Nephron progenitor cell (in vitro differentiated cells): ENCODE results near the gene MGAT3.

Experiments used
- DNase-seq: peaks from one replicate; pipeline ENCODE4 v3.0.0; 2021
- H3K27ac Mint-ChIP-seq: 2 replicates; pipeline ENCODE4 v1.8.0; 2021; ENCODE audit warnings: mild to moderate bottlenecking, moderate library complexity, mixed read lengths
- H3K27me3 Mint-ChIP-seq: 2 replicates; pipeline ENCODE4 v1.8.0; 2021; ENCODE audit warnings: mild to moderate bottlenecking, low read depth, mixed read lengths; ENCODE audit not compliant: poor library complexity
- H3K36me3 Mint-ChIP-seq: 2 replicates; pipeline ENCODE4 v1.8.0; 2021; ENCODE audit warnings: low read depth, mixed read lengths
- H3K4me1 Mint-ChIP-seq: 2 replicates; pipeline ENCODE4 v1.8.0; 2021; ENCODE audit warnings: mixed read lengths
- H3K4me3 Mint-ChIP-seq: 2 replicates; pipeline ENCODE4 v1.8.0; 2021; ENCODE audit warnings: mild to moderate bottlenecking, moderate library complexity, mixed read lengths
- H3K9me3 Mint-ChIP-seq: 2 replicates; pipeline ENCODE4 v1.8.0; 2021; ENCODE audit warnings: mild to moderate bottlenecking, moderate library complexity, mixed read lengths
- CTCF ChIP-seq: fragments of 200-600 bp; sonication (generic); IDR thresholded peaks from 2 replicates; pipeline ENCODE4 v1.5.0; 2021; ENCODE audit warnings: antibody characterized with exemption

Gene MGAT3

GRCh38 chr22:39463931-39464390 is 7.1 kb downstream of the MGAT3 start:
- Mint-ChIP-seq H3K4me3 (no peak overlapping the region), H3K36me3 (no peaks in the 10 kb centered on the region), H3K4me1 (peaks cover 59% of the 10 kb centered on the region), H3K27me3 (no peaks in the 10 kb centered on the region), H3K27ac (no peak overlapping the region), H3K9me3 (no peaks in the 10 kb centered on the region)
- DNase-seq = no peak
- TF ChIP-seq CTCF = no peak

- no peak overlapping the region for H3K4me3 Mint-ChIP-seq
- H3K27me3 Mint-ChIP-seq = peaks cover 3% of the 10 kb centered on the region
- H3K9me3 Mint-ChIP-seq = no peaks in the 10 kb centered on the region
- peaks cover 75% of the 10 kb centered on the region for H3K4me1 Mint-ChIP-seq
- no peak for TF ChIP-seq CTCF
- DNase-seq = no peak
- no peak overlapping the region for H3K27ac Mint-ChIP-seq
- H3K36me3 Mint-ChIP-seq = no peaks in the 10 kb centered on the region
Measured at GRCh38 chr22:39466228-39467006, 9.6 kb downstream of the MGAT3 start.

GRCh38 chr22:39467390-39467895 is 10.6 kb downstream of the MGAT3 start:
- peaks cover 3% of the 10 kb centered on the region for H3K27me3 Mint-ChIP-seq
- DNase-seq = no peak
- TF ChIP-seq CTCF = no peak
- no peak overlapping the region for H3K4me3 Mint-ChIP-seq
- no peaks in the 10 kb centered on the region for H3K36me3 Mint-ChIP-seq
- no peaks in the 10 kb centered on the region for H3K9me3 Mint-ChIP-seq
- H3K4me1 Mint-ChIP-seq = peaks cover 75% of the 10 kb centered on the region
- no peak overlapping the region for H3K27ac Mint-ChIP-seq

- Mint-ChIP-seq H3K27ac (peak overlapping the region; percentile 69), H3K36me3 (no peaks in the 10 kb centered on the region), H3K4me1 (peaks cover 83% of the 10 kb centered on the region), H3K4me3 (no peak overlapping the region), H3K9me3 (no peaks in the 10 kb centered on the region), H3K27me3 (peaks cover 3% of the 10 kb centered on the region)
- no peak for TF ChIP-seq CTCF
- DNase-seq = no peak
Measured at GRCh38 chr22:39468487-39469325, 11.9 kb downstream of the MGAT3 start.

GRCh38 chr22:39469326-39469680 is 12.5 kb downstream of the MGAT3 start:
- H3K4me1 Mint-ChIP-seq = peaks cover 83% of the 10 kb centered on the region
- H3K9me3 Mint-ChIP-seq = no peaks in the 10 kb centered on the region

More at GRCh38 chr22:39469326-39469680, 12.5 kb downstream of the MGAT3 start:
- TF ChIP-seq CTCF = no peak
- H3K27ac Mint-ChIP-seq = no peak overlapping the region
- H3K4me3 Mint-ChIP-seq = no peak overlapping the region
- no peak for DNase-seq
- no peaks in the 10 kb centered on the region for H3K36me3 Mint-ChIP-seq
- H3K27me3 Mint-ChIP-seq = peaks cover 3% of the 10 kb centered on the region
